DND-41 (cell line): ENCODE data around the gene CYP27B1.

Experiments
- ATAC-seq: fragments of 200-7000 bp; cut with Tn5 transposase; 3 replicates; pipeline ENCODE4 v1.9.1; 2021; ENCODE audit warnings: low read depth; ENCODE audit not compliant: insufficient read depth
- DNase-seq: peaks from one replicate; pipeline ENCODE4 v3.0.0-alpha.2; 2020
- H2AFZ ChIP-seq: 2 replicates; pipeline ENCODE4 v1.6.0; 2012; ENCODE audit warnings: low read depth, low read length
- H3K27ac ChIP-seq: 2 replicates; pipeline ENCODE4 v1.5.1; 2012; ENCODE audit warnings: low read length, inconsistent platforms
- H3K27me3 ChIP-seq: fragments of 200-600 bp; sonication (generic); 2 replicates; pipeline ENCODE4 v1.6.0; 2012; ENCODE audit warnings: low read length, mild to moderate bottlenecking, inconsistent platforms; ENCODE audit not compliant: insufficient read depth, poor library complexity
- H3K36me3 ChIP-seq: 2 replicates; pipeline ENCODE4 v1.5.1; 2012; ENCODE audit warnings: low read length, inconsistent platforms; ENCODE audit not compliant: insufficient read depth
- H3K4me1 ChIP-seq: 2 replicates; pipeline ENCODE4 v1.5.1; 2012; ENCODE audit warnings: mild to moderate bottlenecking, low read length; ENCODE audit not compliant: insufficient read depth
- H3K4me2 ChIP-seq: 2 replicates; pipeline ENCODE4 v1.6.0; 2012; ENCODE audit warnings: mild to moderate bottlenecking, moderate library complexity, low read length, inconsistent platforms; ENCODE audit not compliant: insufficient read depth
- H3K4me3 ChIP-seq, 2 experiments: fragments of 200-600 bp in 1 of 2; shearing (Covaris generic) in 1 of 2; 2 replicates each; pipeline ENCODE4 v1.5.1; 2012 to 2016; ENCODE audit warnings: inconsistent platforms in 2 of 2, low read length in 2 of 2, mild to moderate bottlenecking in 2 of 2, low read depth in 1 of 2, moderate library complexity in 1 of 2
- H3K79me2 ChIP-seq: 2 replicates; pipeline ENCODE4 v1.6.0; 2012; ENCODE audit warnings: low read length, inconsistent platforms; ENCODE audit not compliant: insufficient read depth
- H3K9ac ChIP-seq: 2 replicates; pipeline ENCODE4 v1.6.0; 2012; ENCODE audit warnings: low read depth, mild to moderate bottlenecking, inconsistent platforms, low read length, moderate library complexity
- H3K9me3 ChIP-seq: 2 replicates; pipeline ENCODE4 v1.5.1; 2012; ENCODE audit warnings: low read length, moderate library complexity, mild to moderate bottlenecking, inconsistent platforms; ENCODE audit not compliant: insufficient read depth, severe bottlenecking
- H4K20me1 ChIP-seq: 2 replicates; pipeline ENCODE4 v1.6.0; 2012; ENCODE audit warnings: low read length; ENCODE audit not compliant: insufficient read depth
- CTCF ChIP-seq: IDR thresholded peaks from 2 replicates; pipeline ENCODE4 v1.5.1; 2012; ENCODE audit warnings: borderline replicate concordance, low read length, moderate library complexity, mild to moderate bottlenecking; ENCODE audit not compliant: poor library complexity, severe bottlenecking; ENCODE audit errors: extremely low read depth
- EZH2 ChIP-seq: IDR thresholded peaks from 3 replicates; pipeline ENCODE4 v1.6.1; 2012; ENCODE audit warnings: borderline replicate concordance, low read depth, mild to moderate bottlenecking, moderate library complexity, low read length, inconsistent platforms; ENCODE audit not compliant: severe bottlenecking

The CYP27B1 gene

GRCh38 chr12:57741844-57742738 lies 24.8 kb downstream of the CYP27B1 start:
- Histone ChIP-seq H2AFZ (peak overlapping the region; percentile 83), H3K79me2 (peaks cover 34% of the 10 kb centered on the region), H3K4me1 (peaks cover 62% of the 10 kb centered on the region), H3K9ac (peak overlapping the region; percentile 61), H4K20me1 (peaks cover 17% of the 10 kb centered on the region), H3K27ac (peak overlapping the region; percentile 88), H3K4me2 (peak overlapping the region; percentile 92), H3K27me3 (no peaks in the 10 kb centered on the region), H3K4me3 (peak overlapping the region; percentile 36 to 75; a peak in 3 of 4 replicates), H3K36me3 (peaks cover 9% of the 10 kb centered on the region), H3K9me3 (no peaks in the 10 kb centered on the region)
- DNase-seq (peak; percentile 85), ATAC-seq (peak; percentile 75)
- TF ChIP-seq CTCF (peak; percentile 85), EZH2 (no peak)

GRCh38 chr12:57741413-57741789 lies 25.5 kb downstream of the CYP27B1 start:
- DNase-seq, result no peak
- Histone ChIP-seq H3K27ac (peak overlapping the region; percentile 88), H3K9ac (peak overlapping the region; percentile 61), H3K4me3 (peak overlapping the region; percentile 36 to 75; a peak in 3 of 4 replicates), H2AFZ (peak overlapping the region; percentile 83), H3K9me3 (no peaks in the 10 kb centered on the region), H3K27me3 (no peaks in the 10 kb centered on the region), H3K4me1 (peaks cover 59% of the 10 kb centered on the region), H3K4me2 (peak overlapping the region; percentile 92), H3K36me3 (peaks cover 6% of the 10 kb centered on the region), H3K79me2 (peaks cover 34% of the 10 kb centered on the region), H4K20me1 (peaks cover 20% of the 10 kb centered on the region)
- no peak for ATAC-seq
- TF ChIP-seq CTCF (no peak), EZH2 (no peak)

- DNase-seq (peak; percentile 89), ATAC-seq (peak; percentile 79)
- no peaks in the 10 kb centered on the region for H3K27me3 ChIP-seq
- peaks cover 53% of the 10 kb centered on the region for H3K4me1 ChIP-seq
- peaks cover 34% of the 10 kb centered on the region for H3K79me2 ChIP-seq
- H3K9me3 ChIP-seq, result no peaks in the 10 kb centered on the region
- peak overlapping the region; percentile 92 for H3K4me2 ChIP-seq
- 0 out of 2 replicates have a peak overlapping the region, but pooled peaks have one; percentile 83 for H2AFZ ChIP-seq
- H4K20me1 ChIP-seq, result peaks cover 21% of the 10 kb centered on the region
- H3K27ac ChIP-seq, result peak overlapping the region; percentile 88
- peak overlapping the region; percentile 36 to 75; a peak in 3 of 4 replicates for H3K4me3 ChIP-seq
- TF ChIP-seq CTCF, result no peak
- TF ChIP-seq EZH2, result no peak
- H3K9ac ChIP-seq, result peak overlapping the region; percentile 61
- peaks cover 4% of the 10 kb centered on the region; the same call in 1 of the 2 replicates for H3K36me3 ChIP-seq
Measured at GRCh38 chr12:57740656-57741412, 26.0 kb downstream of the CYP27B1 start.
